ENCODE data around the gene BCL11B.

- no peak for TF ChIP-seq CTCF (IDR thresholded peaks at IDR 0.05; ENCODE audit: control extremely low read depth in 1 of 3, insufficient read depth in 1 of 3, low read depth in 1 of 3, low read length in 3 of 3)
- TF ChIP-seq RXRA (IDR thresholded peaks at IDR 0.05; ENCODE audit: insufficient read depth, low read depth, low read length): no peak
- no peak for TF ChIP-seq POU5F1 (IDR thresholded peaks at IDR 0.05; ENCODE audit: low read depth, low read length)
- no peak for TF ChIP-seq SIX5 (IDR thresholded peaks at IDR 0.05; ENCODE audit: low read depth, low read length)
- TF ChIP-seq POLR2A (IDR thresholded peaks at IDR 0.05; ENCODE audit: control extremely low read depth in 1 of 2, low read depth in 2 of 2, low read length in 2 of 2): no peak; a peak in 1 of 3 replicates
- TF ChIP-seq, protein P1, sequence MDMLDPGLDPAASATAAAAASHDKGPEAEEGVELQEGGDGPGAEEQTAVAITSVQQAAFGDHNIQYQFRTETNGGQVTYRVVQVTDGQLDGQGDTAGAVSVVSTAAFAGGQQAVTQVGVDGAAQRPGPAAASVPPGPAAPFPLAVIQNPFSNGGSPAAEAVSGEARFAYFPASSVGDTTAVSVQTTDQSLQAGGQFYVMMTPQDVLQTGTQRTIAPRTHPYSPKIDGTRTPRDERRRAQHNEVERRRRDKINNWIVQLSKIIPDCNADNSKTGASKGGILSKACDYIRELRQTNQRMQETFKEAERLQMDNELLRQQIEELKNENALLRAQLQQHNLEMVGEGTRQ (IDR thresholded peaks at IDR 0.05; ENCODE audit: low read length): no peak
- TF ChIP-seq EZH2 (IDR thresholded peaks at IDR 0.05; ENCODE audit: low read depth, low read length, severe bottlenecking): no peak
- no peak for TF ChIP-seq ZNF274 (IDR thresholded peaks at IDR 0.05; ENCODE audit: borderline replicate concordance, extremely low read depth, low read length)
Observed at GRCh38 chr14:99246536-99247097, 25.4 kb downstream of the BCL11B start.

Measured in H1 (cell line).